CD14-positive monocyte (primary cell): ENCODE data around the gene CCDC34. TPM values are rescaled to one million over a fixed set of nuclear protein-coding genes. Genes with fewer than 3 reads are reported as not detected.

ENCODE experiments used
- DNase-seq, 3 donors: peaks; one replicate each; pipeline ENCODE4 v3.0.0-alpha.2; 2011 to 2022
- H2AFZ ChIP-seq: 2 replicates; pipeline ENCODE4 v1.6.0; 2012; ENCODE audit warnings: mild to moderate bottlenecking, low read depth, low read length, inconsistent platforms; ENCODE audit not compliant: insufficient read depth, poor library complexity, severe bottlenecking
- H3K27ac ChIP-seq, 2 donors: 1 replicate in 1 of 2; 2 replicates in 1 of 2; pipeline ENCODE4 v1.5.1; 2012 to 2013; ENCODE audit warnings: low read length in 2 of 2, control low read depth in 1 of 2, inconsistent platforms in 1 of 2, low read depth in 1 of 2, mild to moderate bottlenecking in 1 of 2
- H3K27me3 ChIP-seq, 2 donors: one replicate each; pipeline versions ENCODE4 v1.6.0 to v1.6.1; 2011 to 2013; ENCODE audit warnings: low read length in 2 of 2; ENCODE audit not compliant: control insufficient read depth in 2 of 2, insufficient read depth in 2 of 2
- H3K36me3 ChIP-seq, 2 donors: replicated peaks in 1 of 2; 1 replicate in 1 of 2; 2 replicates in 1 of 2; pipeline versions ENCODE4 v1.5.1 to v1.6.1; 2012 to 2013; ENCODE audit warnings: low read length in 2 of 2, control low read depth in 1 of 2, inconsistent platforms in 1 of 2, mild to moderate bottlenecking in 1 of 2; ENCODE audit not compliant: insufficient read depth in 2 of 2, control insufficient read depth in 1 of 2
- H3K4me1 ChIP-seq, 2 donors: 1 replicate in 1 of 2; 2 replicates in 1 of 2; pipeline versions ENCODE4 v1.5.1 to v1.6.1; 2012 to 2013; ENCODE audit warnings: low read length in 2 of 2, control low read depth in 1 of 2, inconsistent platforms in 1 of 2, mild to moderate bottlenecking in 1 of 2, moderate library complexity in 1 of 2; ENCODE audit not compliant: insufficient read depth in 2 of 2, control insufficient read depth in 1 of 2
- H3K4me2 ChIP-seq: replicated peaks from 2 replicates; pipeline ENCODE3; 2012; ENCODE audit warnings: low read length, moderate library complexity, mild to moderate bottlenecking; ENCODE audit not compliant: poor library complexity, severe bottlenecking; ENCODE audit errors: extremely low read depth
- H3K4me3 ChIP-seq, 3 experiments: fragments of 200-600 bp in 1 of 3; sonication (generic) in 1 of 3; replicated peaks in 1 of 3; 1 replicate in 2 of 3; 2 replicates in 1 of 3; pipeline ENCODE4 v1.5.1; 2011 to 2013; ENCODE audit warnings: low read length in 3 of 3, mild to moderate bottlenecking in 3 of 3, control low read depth in 2 of 3, low read depth in 2 of 3, inconsistent platforms in 1 of 3, moderate library complexity in 1 of 3
- H3K79me2 ChIP-seq: 2 replicates; pipeline ENCODE4 v1.6.0; 2012; ENCODE audit warnings: mild to moderate bottlenecking, control low read depth, inconsistent platforms, low read length, moderate library complexity; ENCODE audit not compliant: insufficient read depth
- H3K9ac ChIP-seq: 2 replicates; pipeline ENCODE4 v1.6.0; 2017; ENCODE audit warnings: low read length, mild to moderate bottlenecking; ENCODE audit not compliant: insufficient read depth, poor library complexity, severe bottlenecking
- H3K9me3 ChIP-seq, 2 donors: replicated peaks in 1 of 2; 1 replicate in 1 of 2; 2 replicates in 1 of 2; pipeline versions ENCODE4 v1.5.1 to v1.6.1; 2012 to 2013; ENCODE audit warnings: low read length in 2 of 2, control low read depth in 1 of 2; ENCODE audit not compliant: control insufficient read depth in 1 of 2, insufficient read depth in 1 of 2
- H4K20me1 ChIP-seq: 2 replicates; pipeline ENCODE4 v1.6.0; 2012; ENCODE audit warnings: mild to moderate bottlenecking, low read length, control low read depth, moderate library complexity; ENCODE audit not compliant: insufficient read depth
- H3K27ac Mint-ChIP-seq, 7 donors: one replicate each; pipeline ENCODE4 v1.8.0; 2020; ENCODE audit warnings: mild to moderate bottlenecking in 7 of 7, mixed read lengths in 7 of 7, moderate library complexity in 6 of 7, inconsistent platforms in 2 of 7
- H3K27me3 Mint-ChIP-seq, 3 donors: one replicate each; pipeline ENCODE4 v1.8.0; 2021 to 2022; ENCODE audit warnings: low read depth in 3 of 3, mild to moderate bottlenecking in 3 of 3, mixed read lengths in 3 of 3, moderate library complexity in 3 of 3, inconsistent platforms in 1 of 3
- H3K36me3 Mint-ChIP-seq, 2 donors: one replicate each; pipeline ENCODE4 v1.8.0; 2020; ENCODE audit warnings: mixed read lengths in 2 of 2, inconsistent platforms in 1 of 2, mild to moderate bottlenecking in 1 of 2
- H3K4me1 Mint-ChIP-seq: one replicate; pipeline ENCODE4 v1.8.0; 2020; ENCODE audit warnings: mild to moderate bottlenecking, mixed read lengths
- H3K4me3 Mint-ChIP-seq, 2 donors: one replicate each; pipeline ENCODE4 v1.8.0; 2020; ENCODE audit warnings: mild to moderate bottlenecking in 2 of 2, mixed read lengths in 2 of 2, moderate library complexity in 1 of 2
- H3K9me3 Mint-ChIP-seq, 7 donors: one replicate each; pipeline ENCODE4 v1.8.0; 2020 to 2022; ENCODE audit warnings: mixed read lengths in 7 of 7, mild to moderate bottlenecking in 6 of 7, moderate library complexity in 6 of 7, inconsistent platforms in 2 of 7
- WGBS: methylation state at CpG from one replicate; pipeline ENCODE4 v1.1.5; 2013; ENCODE audit warnings: missing lambda C conversion rate; ENCODE audit not compliant: insufficient coverage; 5-methylcytosine and 5-hydroxymethylcytosine counted together
- intact Hi-C, 2 donors: fragments of 100-400 bp; cut with micrococcal nuclease; formaldehyde crosslinking; loops; one replicate each; pipeline versions ENCODE4 v1.15.0 to v1.15.1; 2023
- polyA plus RNA-seq, 3 donors: library from polyadenylated mRNA; depleted of rRNA in 1 of 3; unstranded in 2 of 3; stranded (reverse) in 1 of 3; fragments of 300-500 nt in 2 of 3; fragments of >200 nt in 1 of 3; fragmentation: Illumina TruSeq in 2 of 3; gene quantifications; 1 replicate in 2 of 3; 2 replicates in 1 of 3; pipeline ENCODE4 v1.2.3, GENCODE V29; 2012 to 2021
- TF ChIP-seq, protein P1 (sequence below): fragments of 200-600 bp; IDR thresholded peaks from one replicate; pipeline ENCODE4 v1.8.0; 2022; ENCODE audit warnings: antibody characterized with exemption, mild to moderate bottlenecking

CCDC34 gene
- polyA plus RNA-seq, 3 donors = 0.08 to 0.11 (median 0.11) TPM

DNA sequence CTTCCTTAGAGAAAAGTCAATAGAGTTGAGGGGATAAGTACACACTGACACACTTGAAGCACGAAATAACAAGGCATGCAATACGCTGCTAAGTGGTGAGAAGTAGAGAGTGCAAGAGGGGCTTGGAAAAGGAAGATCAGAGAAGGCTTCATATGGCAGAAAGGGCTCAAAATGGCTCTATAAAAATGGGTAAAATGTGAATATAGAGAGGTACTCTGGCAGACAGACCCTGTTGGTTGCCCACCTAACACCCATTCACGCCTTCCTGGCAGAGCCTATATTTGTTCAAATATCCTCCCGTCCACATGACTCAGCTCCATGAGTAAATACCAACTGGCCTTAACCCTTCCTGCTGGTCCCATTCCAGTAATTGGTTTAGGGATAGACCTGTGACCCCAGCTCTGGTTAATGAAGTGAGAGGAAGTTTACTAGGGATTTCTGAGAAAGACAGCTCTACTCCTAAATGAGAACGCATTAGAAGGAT is 38.9 kb upstream of the CCDC34 start:
- no peak overlapping the region for H3K4me3 ChIP-seq
- no peaks in the 10 kb centered on the region for H3K79me2 ChIP-seq
- no peaks in the 10 kb centered on the region for H4K20me1 ChIP-seq
- WGBS = 100% methylated on average over 2 of the region's 5 CpGs
- no peak overlapping the region for H3K4me2 ChIP-seq
- intact Hi-C loops = no loop called here
- no peak overlapping the region for H3K4me3 Mint-ChIP-seq
- no peak overlapping the region for H3K27ac ChIP-seq
- H3K36me3 Mint-ChIP-seq = no peaks in the 10 kb centered on the region
- peaks cover 0 to 3% (median 1%) of the 10 kb centered on the region in 7 donors for H3K9me3 Mint-ChIP-seq
- no peak overlapping the region for H2AFZ ChIP-seq
- no peak overlapping the region for H3K27ac Mint-ChIP-seq
- TF ChIP-seq, protein P1, sequence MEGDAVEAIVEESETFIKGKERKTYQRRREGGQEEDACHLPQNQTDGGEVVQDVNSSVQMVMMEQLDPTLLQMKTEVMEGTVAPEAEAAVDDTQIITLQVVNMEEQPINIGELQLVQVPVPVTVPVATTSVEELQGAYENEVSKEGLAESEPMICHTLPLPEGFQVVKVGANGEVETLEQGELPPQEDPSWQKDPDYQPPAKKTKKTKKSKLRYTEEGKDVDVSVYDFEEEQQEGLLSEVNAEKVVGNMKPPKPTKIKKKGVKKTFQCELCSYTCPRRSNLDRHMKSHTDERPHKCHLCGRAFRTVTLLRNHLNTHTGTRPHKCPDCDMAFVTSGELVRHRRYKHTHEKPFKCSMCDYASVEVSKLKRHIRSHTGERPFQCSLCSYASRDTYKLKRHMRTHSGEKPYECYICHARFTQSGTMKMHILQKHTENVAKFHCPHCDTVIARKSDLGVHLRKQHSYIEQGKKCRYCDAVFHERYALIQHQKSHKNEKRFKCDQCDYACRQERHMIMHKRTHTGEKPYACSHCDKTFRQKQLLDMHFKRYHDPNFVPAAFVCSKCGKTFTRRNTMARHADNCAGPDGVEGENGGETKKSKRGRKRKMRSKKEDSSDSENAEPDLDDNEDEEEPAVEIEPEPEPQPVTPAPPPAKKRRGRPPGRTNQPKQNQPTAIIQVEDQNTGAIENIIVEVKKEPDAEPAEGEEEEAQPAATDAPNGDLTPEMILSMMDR = no peak
- H3K27me3 ChIP-seq = no peaks in the 10 kb centered on the region
- no peaks in the 10 kb centered on the region for H3K9me3 ChIP-seq
- H3K27me3 Mint-ChIP-seq = peaks cover 0 to 2% (median 0%) of the 10 kb centered on the region in 3 donors
- no peak overlapping the region for H3K9ac ChIP-seq
- no peak for DNase-seq
- no peaks in the 10 kb centered on the region for H3K36me3 ChIP-seq
- no peaks in the 10 kb centered on the region for H3K4me1 Mint-ChIP-seq
- H3K4me1 ChIP-seq = no peaks in the 10 kb centered on the region

DNA sequence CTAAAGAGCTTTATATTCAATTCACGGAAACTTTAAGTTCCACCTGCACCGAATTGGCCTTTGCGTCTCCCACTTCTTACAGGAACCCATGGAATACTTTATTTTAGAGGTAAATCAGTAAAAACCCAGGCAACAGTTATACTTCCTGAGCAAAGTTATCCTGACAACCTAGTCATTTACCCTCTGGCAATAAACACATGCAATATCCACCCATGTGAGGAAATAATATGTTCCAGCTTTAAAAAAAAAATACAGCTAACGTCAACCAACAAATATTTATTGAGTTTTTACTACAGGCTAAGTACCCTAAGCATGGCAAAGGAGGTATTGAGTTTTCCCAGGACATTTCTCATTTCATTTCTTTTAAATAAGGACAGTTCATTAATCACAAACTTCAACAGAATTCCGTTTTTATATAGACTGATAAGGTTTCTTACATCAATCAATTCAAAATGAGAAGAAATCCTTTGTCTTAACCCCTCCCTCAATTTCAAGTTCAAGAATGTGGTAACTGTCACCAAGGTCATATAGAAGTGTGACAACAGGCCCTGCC is 38.3 kb upstream of the CCDC34 start:
- no peak overlapping the region for H3K27ac Mint-ChIP-seq
- intact Hi-C loops = no loop called here
- Histone ChIP-seq H3K4me3 (no peak overlapping the region), H2AFZ (no peak overlapping the region), H3K9ac (no peak overlapping the region), H4K20me1 (no peaks in the 10 kb centered on the region), H3K27ac (no peak overlapping the region), H3K9me3 (no peaks in the 10 kb centered on the region), H3K4me2 (no peak overlapping the region), H3K36me3 (no peaks in the 10 kb centered on the region), H3K79me2 (no peaks in the 10 kb centered on the region), H3K4me1 (no peaks in the 10 kb centered on the region), H3K27me3 (no peaks in the 10 kb centered on the region)
- TF ChIP-seq, protein P1 = no peak
- peaks cover 0 to 2% (median 0%) of the 10 kb centered on the region in 3 donors for H3K27me3 Mint-ChIP-seq
- peaks cover 0 to 3% (median 1%) of the 10 kb centered on the region in 7 donors for H3K9me3 Mint-ChIP-seq
- no peaks in the 10 kb centered on the region for H3K36me3 Mint-ChIP-seq
- H3K4me1 Mint-ChIP-seq = no peaks in the 10 kb centered on the region
- DNase-seq = no peak
- WGBS = no CpG with 5 or more reads among the region's 5 CpGs
- H3K4me3 Mint-ChIP-seq = no peak overlapping the region
